Activated CD8-positive, alpha-beta memory T cell treated with anti-CD3 and anti-CD28 coated beads for 4 hours (primary cell): ENCODE data around the gene TTC39B.
"Not testable (repeated sequence)": the region's sequence is repeated elsewhere in the genome, so short reads cannot be mapped to it uniquely, and the experiment has no call there.

Source experiments
- DNase-seq, 2 donors: peaks; one replicate each; pipeline ENCODE4 v3.0.0-alpha.2; 2020; ENCODE audit warnings: low read depth in 2 of 2

TTC39B gene

GRCh38 chr9:15306757-15307522 is at the start of gene TTC39B:
TTC39B (minus strand) TSS chr9:15307216; CDS start chr9:15307125, 91 bp downstream.
- peak; percentile 45 to 58 for DNase-seq

- DNase-seq = no peak
These were observed 48.7 kb upstream of the TTC39B start for GRCh38 chr9:15355669-15356068.

DNA sequence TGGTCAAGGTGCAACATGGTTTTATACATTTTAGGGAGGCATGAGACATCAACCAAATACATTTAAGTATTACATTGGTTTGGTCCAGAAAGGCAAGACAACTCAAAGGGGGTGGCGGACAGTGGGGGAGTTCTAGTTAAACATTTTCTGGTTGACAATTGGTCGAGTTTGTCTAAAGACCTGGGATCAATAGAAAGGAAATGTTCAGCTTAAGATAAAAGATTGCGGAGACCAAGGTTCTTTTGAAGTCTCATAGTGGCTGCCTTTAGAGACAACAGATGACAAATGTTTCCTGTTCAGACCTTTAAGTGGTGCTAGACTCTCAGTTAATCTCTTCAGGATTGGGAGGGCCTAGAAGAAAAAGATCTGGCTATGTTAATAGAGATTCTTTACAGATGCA is 47.7 kb upstream of the TTC39B start:
- DNase-seq = no peak

DNA sequence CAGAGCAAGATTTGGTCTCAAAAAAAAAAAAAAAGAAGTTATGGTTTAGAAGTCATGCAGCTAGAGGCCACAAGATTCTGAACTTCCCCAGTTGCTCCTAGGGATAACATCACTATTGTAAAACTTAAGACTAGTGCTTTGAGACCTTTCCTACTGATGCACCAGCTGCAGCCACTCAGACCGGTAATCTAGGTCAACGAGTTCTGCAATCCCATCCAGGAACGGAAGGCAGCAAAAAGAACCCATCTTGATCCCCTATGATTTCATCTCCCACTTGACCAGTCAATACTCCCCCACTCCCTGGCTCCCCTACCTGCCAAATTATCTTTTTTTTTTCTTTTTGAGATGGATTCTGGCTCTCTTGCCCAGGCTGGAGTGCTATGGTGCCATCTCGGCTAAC is 46.9 kb upstream of the TTC39B start:
- DNase-seq = no peak

- DNase-seq = no peak
These were observed 45.3 kb upstream of the TTC39B start for GRCh38 chr9:15352306-15352705.

DNA sequence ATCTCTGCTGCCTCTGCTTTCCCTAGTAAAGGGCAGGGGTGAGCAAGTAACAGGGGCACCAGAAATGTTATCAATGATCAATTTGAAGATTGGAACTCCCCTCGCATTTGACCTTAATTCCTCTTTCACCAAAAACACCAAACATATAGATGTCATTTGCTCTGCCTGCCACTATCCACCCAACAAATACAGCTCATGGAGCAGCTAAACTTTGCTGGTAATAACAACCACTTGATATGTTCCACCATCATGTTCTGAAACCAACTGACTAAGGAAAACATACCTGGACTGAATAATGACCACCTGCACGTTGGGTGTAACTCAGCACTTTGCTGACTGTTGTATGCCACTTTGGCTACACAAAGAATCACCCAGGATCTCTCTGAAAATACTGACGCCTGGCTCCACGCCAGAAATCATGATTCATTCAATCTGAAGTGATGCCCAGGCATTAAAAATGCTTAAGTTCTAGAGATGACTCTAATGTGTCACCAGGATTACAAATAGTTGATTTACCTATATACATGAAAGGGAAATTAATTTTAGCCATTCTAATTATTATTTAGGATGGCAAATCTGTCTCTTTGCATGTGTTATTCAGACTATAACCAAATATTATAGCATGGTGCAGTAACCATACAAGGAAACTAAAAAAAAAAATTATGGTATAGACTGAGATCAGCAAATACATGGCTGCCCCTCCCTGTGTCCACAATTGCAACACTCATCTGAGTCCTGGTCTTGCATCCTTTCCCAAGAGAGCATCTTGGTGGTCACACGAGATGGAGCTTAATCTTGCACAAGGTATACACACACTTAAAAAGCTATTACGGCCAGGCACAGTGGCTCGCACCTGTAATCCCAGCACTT is 43.1 kb upstream of the TTC39B start:
- DNase-seq = no peak

GRCh38 chr9:15346837-15347236 is 39.8 kb upstream of the TTC39B start:
- no peak for DNase-seq

GRCh38 chr9:15344191-15344590 is 37.2 kb upstream of the TTC39B start:
- no peak for DNase-seq

DNA sequence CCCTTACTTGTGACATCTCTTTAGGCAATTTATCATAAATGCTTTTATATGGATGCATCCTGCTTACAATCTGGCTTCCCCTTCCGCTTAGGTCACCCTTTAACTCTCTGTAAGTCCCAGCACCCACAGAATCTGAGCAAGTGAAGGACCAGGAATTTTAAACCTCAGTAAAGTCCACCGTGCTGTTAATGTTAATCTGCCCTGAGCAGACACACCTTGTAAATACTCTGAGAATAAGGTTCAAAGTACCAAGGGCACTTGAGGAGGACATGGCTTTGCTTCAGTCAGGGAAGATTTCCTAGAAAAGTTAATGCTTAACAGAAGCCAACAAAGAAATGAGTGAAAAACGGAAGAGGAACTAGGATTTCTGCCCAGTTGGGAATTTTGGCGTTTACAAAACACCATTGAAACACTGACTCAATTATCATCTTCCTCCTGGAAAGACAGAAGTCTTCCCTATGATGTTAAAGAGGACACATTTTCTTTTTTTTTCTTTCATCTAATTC is 26.4 kb upstream of the TTC39B start:
- DNase-seq = no peak

- no peak for DNase-seq
These were observed 25.9 kb upstream of the TTC39B start for GRCh38 chr9:15332939-15333338.

- no peak for DNase-seq
These were observed 22.6 kb upstream of the TTC39B start for GRCh38 chr9:15329539-15330109.

DNA sequence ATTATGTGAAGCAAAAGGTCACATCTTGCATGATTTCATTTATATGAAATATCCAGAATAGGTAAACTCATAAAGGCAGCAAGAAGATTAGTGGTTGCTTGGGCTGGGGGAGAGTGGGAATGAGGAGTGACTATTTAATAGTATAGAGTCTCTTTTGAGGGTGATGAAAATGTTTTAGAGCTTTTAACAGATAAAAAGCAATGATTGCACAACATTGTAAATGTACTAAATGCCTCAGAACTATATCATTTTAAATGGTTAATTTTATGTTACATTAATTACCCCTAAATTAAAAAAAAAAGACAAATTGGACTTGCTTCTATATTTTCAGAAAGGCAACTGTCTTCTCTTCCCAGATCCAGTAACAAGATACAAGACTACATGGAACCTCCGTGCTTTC is 21.9 kb upstream of the TTC39B start:
- no peak for DNase-seq

GRCh38 chr9:15322695-15323094 is 15.7 kb upstream of the TTC39B start:
- DNase-seq = not testable (repeated sequence)

GRCh38 chr9:15319661-15320060 is 12.6 kb upstream of the TTC39B start:
- not testable (repeated sequence) for DNase-seq

GRCh38 chr9:15317836-15318235 is 10.8 kb upstream of the TTC39B start:
- DNase-seq = no peak

DNA sequence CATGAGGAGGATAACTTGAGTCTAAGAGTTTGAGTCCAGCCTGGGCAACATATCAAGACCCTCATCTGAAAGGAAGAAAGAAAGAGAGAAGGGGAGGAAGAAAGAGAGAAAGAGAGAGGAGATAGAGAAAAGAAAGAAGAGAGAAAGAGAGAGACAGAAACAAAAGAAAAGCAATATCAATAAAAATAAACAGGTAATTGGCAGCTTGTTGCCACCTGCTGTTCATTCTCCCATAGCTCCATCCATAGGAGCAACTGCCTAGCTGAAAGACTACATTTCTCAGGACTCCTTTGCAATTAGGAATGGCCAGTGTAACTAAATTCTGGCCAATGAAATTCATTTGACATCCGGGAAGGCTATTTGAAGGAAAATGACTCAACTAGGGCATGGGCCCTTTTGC is 4.6 kb upstream of the TTC39B start:
- DNase-seq = no peak

- no peak for DNase-seq
These were observed 3.3 kb upstream of the TTC39B start for GRCh38 chr9:15310107-15310850.

DNA sequence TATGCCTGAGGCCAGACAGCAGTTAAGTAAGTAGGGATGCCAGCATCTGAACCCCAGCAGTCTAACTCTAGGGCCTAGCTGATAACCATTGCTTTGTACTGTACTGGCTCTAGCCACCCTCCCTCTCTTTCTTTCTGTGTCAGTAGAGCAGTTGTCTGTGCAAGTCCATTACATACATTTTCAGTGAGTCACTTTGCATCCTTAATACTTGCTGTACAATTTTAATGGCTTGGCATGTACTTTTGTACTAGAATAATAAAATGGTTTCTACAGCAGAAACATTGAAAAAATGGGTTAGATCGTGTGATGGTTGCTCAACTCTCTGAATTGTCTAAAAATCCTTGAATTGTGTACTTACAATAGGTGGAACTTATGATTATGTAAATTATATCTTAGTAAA is 1.5 kb upstream of the TTC39B start:
- DNase-seq = no peak

- no peak for DNase-seq
These were observed 466 bp upstream of the TTC39B start for GRCh38 chr9:15307523-15307841.

DNA sequence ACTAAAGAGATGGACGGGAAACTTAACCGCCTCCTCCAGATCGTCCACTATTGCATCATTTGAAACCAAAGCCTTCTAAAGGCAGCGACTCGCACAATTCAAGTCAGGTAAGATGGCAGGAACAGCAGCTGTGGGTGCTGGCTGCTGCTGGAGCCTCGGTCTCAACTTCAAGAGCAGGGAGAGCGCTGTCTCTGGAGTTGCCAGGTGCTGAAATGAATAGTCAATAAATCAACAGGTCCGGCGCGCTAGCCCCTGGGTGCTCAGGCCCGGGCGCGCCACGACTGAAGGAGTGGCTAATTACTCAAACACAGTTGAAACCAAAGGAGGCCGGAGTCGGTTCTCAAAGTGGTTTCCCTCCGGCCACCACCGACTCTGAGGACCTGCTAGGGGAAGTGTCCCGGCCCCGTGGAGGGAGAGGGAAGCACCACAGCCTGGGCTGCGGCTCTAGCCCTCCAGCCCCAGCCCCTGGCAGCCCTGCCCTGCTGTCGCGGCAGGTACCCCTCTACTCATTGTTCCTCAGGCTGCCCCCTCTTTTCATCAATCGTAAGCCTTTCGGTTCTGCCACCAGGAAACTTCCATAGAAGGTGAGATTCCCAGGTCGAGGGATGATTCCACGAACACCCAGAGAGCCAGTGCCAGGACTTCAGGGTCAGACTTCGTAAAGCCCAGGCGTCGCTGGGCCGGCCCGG is 804 bp downstream of the TTC39B start:
- no peak for DNase-seq

DNA sequence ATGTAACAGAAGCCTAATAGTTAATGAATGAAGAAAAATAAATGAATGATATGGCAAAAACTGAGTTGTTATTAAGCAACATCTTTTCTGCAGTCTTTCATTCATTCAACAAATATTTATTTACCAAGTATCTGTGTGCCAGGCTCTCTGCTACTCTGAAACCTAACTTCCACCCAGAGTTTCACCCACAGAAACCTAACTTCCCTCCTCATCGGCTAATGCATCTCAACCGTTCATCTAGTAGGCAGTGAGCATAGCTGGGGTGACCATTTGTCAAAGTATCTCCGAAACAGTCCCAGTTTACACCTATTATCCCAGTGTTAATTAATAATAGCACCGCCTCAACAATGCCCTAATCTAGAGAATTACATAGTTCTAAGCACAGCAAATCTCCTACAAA is 1.5 kb downstream of the TTC39B start:
- no peak for DNase-seq
